Iris pigment epithelial cell (primary cell): ENCODE results near the gene MAP2K5.

Source experiments
- DNase-seq: peaks from one replicate; pipeline ENCODE4 v3.0.0-alpha.2; 2011; ENCODE audit warnings: low read depth

Gene MAP2K5

DNA sequence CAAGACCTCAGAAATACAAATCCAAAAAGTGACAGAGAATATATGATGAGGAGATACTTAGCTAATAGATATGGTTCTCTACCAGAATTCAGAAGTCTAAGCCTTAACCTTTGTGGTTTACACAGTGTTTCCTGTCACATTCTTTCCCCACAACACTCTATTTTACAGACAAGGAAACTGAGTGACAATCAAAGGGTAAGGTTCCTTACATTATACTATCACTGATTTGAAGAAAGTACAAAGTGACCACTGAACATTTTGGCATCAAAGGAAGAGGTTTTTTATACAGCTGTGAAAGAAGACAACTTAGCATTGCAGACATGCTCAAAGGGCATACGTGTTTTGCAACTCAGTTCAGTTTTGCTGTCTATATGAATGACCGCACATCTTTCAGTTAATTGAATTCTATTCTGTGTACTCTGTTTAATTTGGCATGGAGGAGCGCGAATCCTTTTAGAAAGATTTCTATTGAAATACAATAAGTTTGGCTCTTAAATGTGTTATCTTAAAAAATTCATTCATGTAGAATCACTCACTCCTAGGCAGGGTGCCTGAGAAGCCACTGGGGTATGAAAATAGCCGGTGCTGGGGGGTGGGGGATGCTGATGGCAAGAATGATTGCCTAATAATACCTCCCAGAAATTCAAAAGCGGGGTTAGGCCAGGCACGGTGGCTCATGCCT lies 216.3 kb downstream of the MAP2K5 start:
- DNase-seq, result no peak

DNA sequence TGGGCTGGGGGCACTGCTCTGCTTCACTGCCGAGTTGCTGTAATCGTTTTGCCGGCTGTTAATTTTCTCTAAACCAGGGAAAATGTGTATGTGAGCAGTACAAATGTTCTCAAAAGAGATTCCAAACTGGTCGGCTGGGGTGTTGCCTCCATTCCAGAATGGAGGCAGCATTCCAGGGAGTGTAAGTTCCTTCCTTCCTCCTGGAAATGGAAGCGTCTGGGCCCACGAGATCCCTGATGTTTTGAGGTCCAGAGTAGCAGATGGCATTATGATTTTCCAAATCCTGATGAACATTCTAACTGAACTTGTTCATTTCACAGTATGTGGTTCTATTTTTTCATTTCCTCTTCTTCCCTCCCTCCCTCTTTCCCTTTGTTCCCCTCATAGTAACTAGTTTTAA lies 218.4 kb downstream of the MAP2K5 start:
- no peak for DNase-seq

DNA sequence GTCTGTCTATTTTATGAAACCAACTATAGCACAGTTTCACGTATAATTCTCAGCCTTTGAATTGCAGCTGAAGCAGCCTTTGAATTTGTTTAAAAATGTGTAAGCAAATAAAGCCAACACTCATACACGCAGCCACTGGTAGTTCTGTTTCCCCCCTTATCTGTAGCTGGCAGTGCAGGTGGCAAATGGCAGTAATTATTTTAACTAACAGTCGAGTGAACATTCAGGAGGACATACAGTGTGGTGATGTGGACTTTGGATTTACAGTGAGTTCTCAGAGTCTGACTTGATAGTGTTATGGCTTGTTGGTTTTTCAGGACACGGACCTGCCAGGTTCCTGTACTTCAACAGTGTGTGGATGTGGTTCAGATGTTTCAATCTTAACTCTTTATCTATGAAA lies 218.8 kb downstream of the MAP2K5 start:
- no peak for DNase-seq

DNA sequence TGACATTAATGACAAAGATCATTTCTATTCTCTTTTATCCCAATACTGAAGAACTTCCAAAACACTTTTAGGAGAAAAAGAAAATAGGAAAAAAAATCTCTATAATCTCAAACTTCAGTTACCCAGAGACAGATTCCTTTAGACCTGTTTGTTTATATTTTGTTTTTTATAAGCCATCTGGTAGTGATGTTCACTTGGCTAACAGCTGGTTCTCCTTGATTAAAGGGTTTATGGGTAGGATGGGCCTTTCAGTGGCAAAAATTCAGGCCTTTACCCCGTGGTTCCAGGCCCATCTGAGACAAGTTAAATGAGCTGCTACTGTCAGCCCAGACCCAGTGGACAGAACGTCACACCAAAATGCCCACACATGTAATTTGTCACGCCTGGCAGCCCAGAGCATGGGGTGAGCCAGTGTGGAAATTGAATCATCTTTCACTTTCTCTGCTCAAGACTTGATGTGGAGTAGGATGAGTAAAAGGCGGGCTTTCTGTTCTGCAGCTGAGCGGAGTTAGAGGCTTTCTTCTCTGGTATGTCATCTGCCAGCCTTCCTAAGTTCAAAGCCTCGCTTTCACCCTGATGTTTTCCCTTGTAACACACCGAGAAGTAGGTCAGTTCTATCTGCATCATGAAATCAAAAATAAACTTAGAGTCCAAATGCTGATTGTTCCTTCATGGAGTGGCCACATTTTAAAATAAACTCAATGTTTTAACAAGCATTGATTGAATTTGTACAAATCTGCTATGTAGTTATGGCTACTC lies 220.3 kb downstream of the MAP2K5 start:
- DNase-seq, result peak; percentile 58

DNA sequence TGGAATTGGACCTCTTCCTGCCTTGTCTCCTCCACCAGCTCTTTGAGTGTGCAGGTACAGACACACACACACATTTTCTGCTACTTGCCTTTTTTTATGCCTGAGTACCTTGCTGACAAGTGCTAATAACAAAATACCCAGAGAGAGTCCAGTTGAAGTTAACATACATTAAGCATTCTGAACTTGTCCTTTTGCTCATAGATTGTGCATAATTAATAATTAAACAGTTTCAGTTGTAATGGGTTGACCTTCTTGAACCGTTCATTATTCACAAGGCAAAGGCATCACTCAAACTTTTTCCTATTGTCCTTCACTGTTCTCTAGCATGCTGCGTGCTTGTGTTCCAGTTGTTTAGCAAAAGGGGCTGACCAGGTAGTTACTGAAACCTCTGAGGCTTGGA lies 223.2 kb downstream of the MAP2K5 start:
- DNase-seq, result no peak

DNA sequence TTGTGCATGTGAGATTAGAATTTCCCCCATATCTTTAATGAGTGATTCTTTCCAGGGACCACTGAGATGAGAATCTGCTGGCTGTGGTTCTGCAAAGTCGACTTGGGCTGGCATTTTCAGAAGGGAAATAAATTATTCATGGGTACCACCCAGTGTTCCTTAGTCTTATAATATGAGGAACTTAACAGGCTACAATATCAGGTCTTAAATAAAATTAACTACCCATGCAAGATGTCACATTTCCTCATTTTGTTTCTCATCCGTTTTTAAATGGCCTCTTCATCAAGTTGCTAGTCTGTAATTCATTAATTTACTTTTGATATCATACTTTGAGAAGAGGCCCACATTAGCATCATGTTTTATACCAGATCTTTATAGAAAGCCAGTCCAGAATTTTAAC lies 224.5 kb downstream of the MAP2K5 start:
- no peak for DNase-seq

- no peak for DNase-seq
Observed at GRCh38 chr15:67768313-67768977, 225.9 kb downstream of the MAP2K5 start.

DNA sequence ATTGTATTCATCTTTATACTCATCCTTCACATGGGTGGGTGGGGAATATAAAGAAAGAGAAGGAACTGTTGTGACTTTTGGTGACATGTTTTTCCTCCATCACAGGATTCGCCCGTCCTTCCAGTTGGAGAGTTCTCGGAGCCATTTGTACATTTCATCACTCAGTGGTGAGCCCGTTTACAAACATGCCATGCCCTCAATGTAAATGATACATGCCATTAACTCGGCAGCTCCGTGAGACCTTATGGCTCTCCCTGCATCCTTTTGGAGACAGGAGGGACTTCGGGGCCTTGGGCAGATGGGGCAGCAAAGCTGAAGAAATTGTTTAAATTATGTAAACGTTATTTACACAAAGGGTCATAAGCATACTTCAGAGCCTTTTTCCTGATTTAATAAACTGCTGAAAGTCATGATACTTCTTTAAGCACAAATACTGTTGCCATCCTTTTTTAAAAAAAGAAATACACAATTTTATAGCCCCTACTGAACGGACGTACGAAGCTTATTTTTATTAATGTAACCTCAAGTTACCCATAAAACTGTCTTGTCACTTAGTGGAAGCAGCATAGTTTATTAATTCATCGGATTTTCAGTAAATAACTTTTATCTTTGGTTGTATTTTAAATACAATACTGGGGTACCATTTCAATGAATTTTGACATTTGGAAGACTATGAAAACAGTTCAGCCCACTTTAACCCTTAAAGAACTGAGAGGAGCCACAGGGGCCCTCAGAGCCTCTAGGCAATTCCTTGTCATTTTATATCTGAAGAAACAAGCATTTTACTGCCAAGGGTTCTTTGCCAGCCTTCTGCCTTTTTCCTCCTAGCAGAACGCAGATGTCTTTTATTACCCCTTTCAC lies 227.2 kb downstream of the MAP2K5 start:
- DNase-seq, result no peak

GRCh38 chr15:67770358-67770628 lies 227.8 kb downstream of the MAP2K5 start:
- DNase-seq, result no peak

- DNase-seq, result no peak
Observed at GRCh38 chr15:67771189-67771800, 228.8 kb downstream of the MAP2K5 start.

- no peak for DNase-seq
Observed at GRCh38 chr15:67774626-67775025, 232.1 kb downstream of the MAP2K5 start.

GRCh38 chr15:67775250-67775649 lies 232.7 kb downstream of the MAP2K5 start:
- no peak for DNase-seq

GRCh38 chr15:67775998-67776397 lies 233.5 kb downstream of the MAP2K5 start:
- no peak for DNase-seq

DNA sequence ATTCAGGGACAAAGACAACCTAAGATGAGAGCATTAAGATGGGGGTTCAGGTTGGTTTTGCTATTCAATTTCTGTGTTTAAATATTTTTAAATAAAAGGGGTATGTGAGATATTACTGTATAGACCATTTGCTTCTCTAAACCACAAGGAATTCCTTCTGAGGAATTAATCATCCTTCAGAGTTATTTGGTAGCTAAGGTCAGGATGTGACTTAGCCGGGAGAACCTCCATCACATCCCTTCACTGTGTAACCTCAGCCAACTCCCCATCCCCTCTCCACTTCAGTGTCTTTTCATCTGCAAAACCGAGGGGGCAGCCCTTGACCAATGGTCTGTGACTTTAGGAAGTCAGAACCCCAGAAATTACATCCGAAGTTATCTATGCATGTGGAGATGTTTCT lies 234.1 kb downstream of the MAP2K5 start:
- DNase-seq, result peak; percentile 34

GRCh38 chr15:67777071-67777470 lies 234.6 kb downstream of the MAP2K5 start:
- DNase-seq, result no peak

DNA sequence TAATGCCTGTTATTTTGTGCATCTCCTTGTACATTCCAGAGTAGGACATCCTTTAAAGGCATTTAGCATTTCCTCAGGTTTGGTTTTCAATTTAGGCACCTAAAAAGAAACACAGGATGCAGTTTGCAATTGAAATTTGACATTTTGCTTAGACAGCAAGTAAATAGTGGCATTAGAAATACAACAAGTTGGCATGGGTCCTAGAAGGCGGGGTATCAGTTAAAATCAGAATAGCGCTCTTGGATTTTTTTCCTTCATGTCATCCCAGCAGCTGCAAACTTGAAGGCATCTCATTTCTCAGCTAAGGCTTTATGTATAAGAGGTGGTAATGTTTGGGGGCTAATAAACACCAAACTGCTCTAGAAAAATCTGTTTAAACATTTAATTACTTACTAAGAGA lies 235.3 kb downstream of the MAP2K5 start:
- DNase-seq, result no peak

DNA sequence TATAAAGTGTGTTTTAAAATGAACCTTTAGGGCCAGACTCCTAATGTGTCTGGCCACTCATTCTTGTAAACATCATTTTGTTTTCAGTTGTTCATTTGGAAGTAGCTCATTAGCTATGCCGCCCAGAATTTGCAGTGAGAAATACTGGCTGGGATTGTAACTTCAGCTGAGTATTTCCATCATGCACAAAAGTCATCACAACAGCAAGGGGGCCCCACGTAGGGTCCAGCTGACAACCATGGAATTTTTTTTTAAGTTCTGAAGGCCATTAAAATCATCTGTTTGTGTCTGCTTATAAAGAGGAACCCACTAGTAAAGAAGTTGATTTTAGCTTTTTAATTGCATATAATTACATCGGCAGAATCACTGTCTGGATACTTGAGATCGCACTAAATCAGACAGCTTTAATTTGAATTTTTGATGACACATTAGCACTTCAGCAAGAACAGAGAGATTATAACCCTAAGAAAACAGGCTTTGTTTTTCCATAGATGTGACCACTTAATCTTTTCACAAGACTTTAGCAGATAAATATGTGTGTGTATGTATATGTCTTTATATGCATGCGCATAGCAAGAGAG lies 236.6 kb downstream of the MAP2K5 start:
- DNase-seq, result no peak

- DNase-seq, result no peak
Observed at GRCh38 chr15:67779549-67780111, 237.1 kb downstream of the MAP2K5 start.

GRCh38 chr15:67781061-67781460 lies 238.6 kb downstream of the MAP2K5 start:
- no peak for DNase-seq

- DNase-seq, result no peak
Observed at GRCh38 chr15:67781907-67782690, 239.6 kb downstream of the MAP2K5 start.

- DNase-seq, result no peak
Observed at GRCh38 chr15:67782691-67782991, 240.1 kb downstream of the MAP2K5 start.
